CD4-positive, alpha-beta T cell treated with Interleukin-21 for 1 hour (primary cell): ENCODE results near the gene CCDC191.
A peak's percentile ranks its signal among the peaks of the same experiment; 100 is the strongest.

Experiments
- DNase-seq: peaks from one replicate; pipeline ENCODE4 v3.0.0-alpha.2; 2020

CCDC191 gene

GRCh38 chr3:114058646-114059045 lies 2.3 kb upstream of the CCDC191 start:
- no peak for DNase-seq

- DNase-seq, result no peak
Measured at GRCh38 chr3:114057011-114057347, 653 bp upstream of the CCDC191 start.

- no peak for DNase-seq
Measured at GRCh38 chr3:114052216-114052615, 4.1 kb downstream of the CCDC191 start.

GRCh38 chr3:114043205-114043604 lies 13.1 kb downstream of the CCDC191 start:
- no peak for DNase-seq

- DNase-seq, result no peak
Measured at GRCh38 chr3:114035896-114036295, 20.4 kb downstream of the CCDC191 start.

GRCh38 chr3:114034787-114035545 lies 21.4 kb downstream of the CCDC191 start:
- DNase-seq, result no peak

- no peak for DNase-seq
Measured at GRCh38 chr3:114034211-114034610, 22.1 kb downstream of the CCDC191 start.

GRCh38 chr3:114033721-114034120 lies 22.6 kb downstream of the CCDC191 start:
- no peak for DNase-seq

GRCh38 chr3:114026331-114026730 lies 30.0 kb downstream of the CCDC191 start:
- DNase-seq, result no peak

GRCh38 chr3:114025451-114025850 lies 30.9 kb downstream of the CCDC191 start:
- no peak for DNase-seq

- DNase-seq, result no peak
Measured at GRCh38 chr3:114022145-114022802, 34.1 kb downstream of the CCDC191 start.

- DNase-seq, result no peak
Measured at GRCh38 chr3:114020907-114021306, 35.4 kb downstream of the CCDC191 start.

- DNase-seq, result no peak
Measured at GRCh38 chr3:114019486-114019885, 36.8 kb downstream of the CCDC191 start.

GRCh38 chr3:114014211-114014610 lies 42.1 kb downstream of the CCDC191 start:
- DNase-seq, result no peak

- DNase-seq, result no peak
Measured at GRCh38 chr3:114011059-114011797, 45.1 kb downstream of the CCDC191 start.

GRCh38 chr3:114005481-114005880 lies 50.8 kb downstream of the CCDC191 start:
- no peak for DNase-seq

- DNase-seq, result peak; percentile 29
Measured at GRCh38 chr3:113985541-113985940, 70.8 kb downstream of the CCDC191 start.

GRCh38 chr3:113983544-113983943 lies 72.8 kb downstream of the CCDC191 start:
- DNase-seq, result no peak

- no peak for DNase-seq
Measured at GRCh38 chr3:113981803-113982202, 74.5 kb downstream of the CCDC191 start.

- DNase-seq, result no peak
Measured at GRCh38 chr3:113979916-113980315, 76.4 kb downstream of the CCDC191 start.

- no peak for DNase-seq
Measured at GRCh38 chr3:113977822-113978221, 78.5 kb downstream of the CCDC191 start.

- no peak for DNase-seq
Measured at GRCh38 chr3:113968986-113969385, 87.3 kb downstream of the CCDC191 start.

GRCh38 chr3:113966172-113966571 lies 90.2 kb downstream of the CCDC191 start:
- no peak for DNase-seq

- DNase-seq, result no peak
Measured at GRCh38 chr3:113963879-113964278, 92.4 kb downstream of the CCDC191 start.
